Jurkat, Clone E6-1 (cell line): ENCODE measurements around the gene NTRK2.

Experiments used
- DNase-seq: peaks from one replicate; pipeline ENCODE4 v3.0.0-alpha.2; 2011; ENCODE audit warnings: low read depth, low spot score
- H3K4me3 ChIP-seq: 2 replicates; pipeline ENCODE4 v1.5.1; 2011; ENCODE audit warnings: mild to moderate bottlenecking, low read length, control low read depth, moderate library complexity

NTRK2 gene

GRCh38 chr9:84943482-84944050 is 274.0 kb downstream of the NTRK2 start:
- H3K4me3 ChIP-seq: no peak overlapping the region
- DNase-seq: no peak

GRCh38 chr9:84945878-84946538 is 276.5 kb downstream of the NTRK2 start:
- no peak for DNase-seq
- no peak overlapping the region for H3K4me3 ChIP-seq

- no peak overlapping the region for H3K4me3 ChIP-seq
- DNase-seq: no peak
Observed at GRCh38 chr9:84947412-84947972, 278.0 kb downstream of the NTRK2 start.

- no peak overlapping the region for H3K4me3 ChIP-seq
Observed at GRCh38 chr9:84949258-84949657, 279.7 kb downstream of the NTRK2 start.

GRCh38 chr9:84949971-84950370 is 280.4 kb downstream of the NTRK2 start:
- H3K4me3 ChIP-seq: no peak overlapping the region
- no peak for DNase-seq

More at GRCh38 chr9:84949258-84949657, 279.7 kb downstream of the NTRK2 start:
- no peak for DNase-seq

- DNase-seq: no peak
- H3K4me3 ChIP-seq: no peak overlapping the region
Observed at GRCh38 chr9:84950879-84951811, 281.6 kb downstream of the NTRK2 start.

GRCh38 chr9:84953252-84953773 is 283.8 kb downstream of the NTRK2 start:
- no peak for DNase-seq
- no peak overlapping the region for H3K4me3 ChIP-seq

GRCh38 chr9:84953797-84954705 is 284.5 kb downstream of the NTRK2 start:
- peak; percentile 50 for DNase-seq

GRCh38 chr9:84955155-84955554 is 285.6 kb downstream of the NTRK2 start:
- H3K4me3 ChIP-seq: no peak overlapping the region
- no peak for DNase-seq

More at GRCh38 chr9:84953797-84954705, 284.5 kb downstream of the NTRK2 start:
- H3K4me3 ChIP-seq: no peak overlapping the region

- no peak overlapping the region for H3K4me3 ChIP-seq
- no peak for DNase-seq
Observed at GRCh38 chr9:84955971-84956370, 286.4 kb downstream of the NTRK2 start.

- H3K4me3 ChIP-seq: no peak overlapping the region
- no peak for DNase-seq
Observed at GRCh38 chr9:84959339-84959738, 289.8 kb downstream of the NTRK2 start.

GRCh38 chr9:84966876-84967830 is 297.6 kb downstream of the NTRK2 start:
- no peak overlapping the region for H3K4me3 ChIP-seq
- peak; percentile 17 for DNase-seq

- no peak overlapping the region for H3K4me3 ChIP-seq
- DNase-seq: no peak
Observed at GRCh38 chr9:84969084-84969483, 299.6 kb downstream of the NTRK2 start.

GRCh38 chr9:84969736-84970135 is 300.2 kb downstream of the NTRK2 start:
- DNase-seq: no peak
- H3K4me3 ChIP-seq: no peak overlapping the region

GRCh38 chr9:84970432-84970831 is 300.9 kb downstream of the NTRK2 start:
- no peak overlapping the region for H3K4me3 ChIP-seq
- no peak for DNase-seq

- DNase-seq: no peak
- no peak overlapping the region for H3K4me3 ChIP-seq
Observed at GRCh38 chr9:84971571-84971970, 302.0 kb downstream of the NTRK2 start.

GRCh38 chr9:84974258-84974657 is 304.7 kb downstream of the NTRK2 start:
- no peak for DNase-seq

More at GRCh38 chr9:84974258-84974657, 304.7 kb downstream of the NTRK2 start:
- no peak overlapping the region for H3K4me3 ChIP-seq
